CD14-positive monocyte (primary cell): ENCODE measurements around the gene TPRG1L. TPM values are rescaled to one million over a fixed set of nuclear protein-coding genes. Genes with fewer than 3 reads are reported as not detected.

Experiments used
- DNase-seq, 3 donors: peaks; one replicate each; pipeline ENCODE4 v3.0.0-alpha.2; 2011 to 2022
- H2AFZ ChIP-seq: 2 replicates; pipeline ENCODE4 v1.6.0; 2012; ENCODE audit warnings: mild to moderate bottlenecking, low read depth, low read length, inconsistent platforms; ENCODE audit not compliant: insufficient read depth, poor library complexity, severe bottlenecking
- H3K27ac ChIP-seq, 2 donors: 1 replicate in 1 of 2; 2 replicates in 1 of 2; pipeline ENCODE4 v1.5.1; 2012 to 2013; ENCODE audit warnings: low read length in 2 of 2, control low read depth in 1 of 2, inconsistent platforms in 1 of 2, low read depth in 1 of 2, mild to moderate bottlenecking in 1 of 2
- H3K27me3 ChIP-seq, 2 donors: one replicate each; pipeline versions ENCODE4 v1.6.0 to v1.6.1; 2011 to 2013; ENCODE audit warnings: low read length in 2 of 2; ENCODE audit not compliant: control insufficient read depth in 2 of 2, insufficient read depth in 2 of 2
- H3K36me3 ChIP-seq, 2 donors: replicated peaks in 1 of 2; 1 replicate in 1 of 2; 2 replicates in 1 of 2; pipeline versions ENCODE4 v1.5.1 to v1.6.1; 2012 to 2013; ENCODE audit warnings: low read length in 2 of 2, control low read depth in 1 of 2, inconsistent platforms in 1 of 2, mild to moderate bottlenecking in 1 of 2; ENCODE audit not compliant: insufficient read depth in 2 of 2, control insufficient read depth in 1 of 2
- H3K4me1 ChIP-seq, 2 donors: 1 replicate in 1 of 2; 2 replicates in 1 of 2; pipeline versions ENCODE4 v1.5.1 to v1.6.1; 2012 to 2013; ENCODE audit warnings: low read length in 2 of 2, control low read depth in 1 of 2, inconsistent platforms in 1 of 2, mild to moderate bottlenecking in 1 of 2, moderate library complexity in 1 of 2; ENCODE audit not compliant: insufficient read depth in 2 of 2, control insufficient read depth in 1 of 2
- H3K4me2 ChIP-seq: replicated peaks from 2 replicates; pipeline ENCODE3; 2012; ENCODE audit warnings: low read length, moderate library complexity, mild to moderate bottlenecking; ENCODE audit not compliant: poor library complexity, severe bottlenecking; ENCODE audit errors: extremely low read depth
- H3K4me3 ChIP-seq, 3 experiments: fragments of 200-600 bp in 1 of 3; sonication (generic) in 1 of 3; replicated peaks in 1 of 3; 1 replicate in 2 of 3; 2 replicates in 1 of 3; pipeline ENCODE4 v1.5.1; 2011 to 2013; ENCODE audit warnings: low read length in 3 of 3, mild to moderate bottlenecking in 3 of 3, control low read depth in 2 of 3, low read depth in 2 of 3, inconsistent platforms in 1 of 3, moderate library complexity in 1 of 3
- H3K79me2 ChIP-seq: 2 replicates; pipeline ENCODE4 v1.6.0; 2012; ENCODE audit warnings: mild to moderate bottlenecking, control low read depth, inconsistent platforms, low read length, moderate library complexity; ENCODE audit not compliant: insufficient read depth
- H3K9ac ChIP-seq: 2 replicates; pipeline ENCODE4 v1.6.0; 2017; ENCODE audit warnings: low read length, mild to moderate bottlenecking; ENCODE audit not compliant: insufficient read depth, poor library complexity, severe bottlenecking
- H3K9me3 ChIP-seq, 2 donors: replicated peaks in 1 of 2; 1 replicate in 1 of 2; 2 replicates in 1 of 2; pipeline versions ENCODE4 v1.5.1 to v1.6.1; 2012 to 2013; ENCODE audit warnings: low read length in 2 of 2, control low read depth in 1 of 2; ENCODE audit not compliant: control insufficient read depth in 1 of 2, insufficient read depth in 1 of 2
- H4K20me1 ChIP-seq: 2 replicates; pipeline ENCODE4 v1.6.0; 2012; ENCODE audit warnings: mild to moderate bottlenecking, low read length, control low read depth, moderate library complexity; ENCODE audit not compliant: insufficient read depth
- H3K27ac Mint-ChIP-seq, 7 donors: one replicate each; pipeline ENCODE4 v1.8.0; 2020; ENCODE audit warnings: mild to moderate bottlenecking in 7 of 7, mixed read lengths in 7 of 7, moderate library complexity in 6 of 7, inconsistent platforms in 2 of 7
- H3K27me3 Mint-ChIP-seq, 3 donors: one replicate each; pipeline ENCODE4 v1.8.0; 2021 to 2022; ENCODE audit warnings: low read depth in 3 of 3, mild to moderate bottlenecking in 3 of 3, mixed read lengths in 3 of 3, moderate library complexity in 3 of 3, inconsistent platforms in 1 of 3
- H3K36me3 Mint-ChIP-seq, 2 donors: one replicate each; pipeline ENCODE4 v1.8.0; 2020; ENCODE audit warnings: mixed read lengths in 2 of 2, inconsistent platforms in 1 of 2, mild to moderate bottlenecking in 1 of 2
- H3K4me1 Mint-ChIP-seq: one replicate; pipeline ENCODE4 v1.8.0; 2020; ENCODE audit warnings: mild to moderate bottlenecking, mixed read lengths
- H3K4me3 Mint-ChIP-seq, 2 donors: one replicate each; pipeline ENCODE4 v1.8.0; 2020; ENCODE audit warnings: mild to moderate bottlenecking in 2 of 2, mixed read lengths in 2 of 2, moderate library complexity in 1 of 2
- H3K9me3 Mint-ChIP-seq, 7 donors: one replicate each; pipeline ENCODE4 v1.8.0; 2020 to 2022; ENCODE audit warnings: mixed read lengths in 7 of 7, mild to moderate bottlenecking in 6 of 7, moderate library complexity in 6 of 7, inconsistent platforms in 2 of 7
- CTCF ChIP-seq: fragments of 200-600 bp; IDR thresholded peaks from one replicate; pipeline ENCODE4 v1.8.0; 2022; ENCODE audit warnings: antibody characterized with exemption, mild to moderate bottlenecking
- WGBS: methylation state at CpG from one replicate; pipeline ENCODE4 v1.1.5; 2013; ENCODE audit warnings: missing lambda C conversion rate; ENCODE audit not compliant: insufficient coverage; 5-methylcytosine and 5-hydroxymethylcytosine counted together
- intact Hi-C, 2 donors: fragments of 100-400 bp; cut with micrococcal nuclease; formaldehyde crosslinking; loops; one replicate each; pipeline versions ENCODE4 v1.15.0 to v1.15.1; 2023
- polyA plus RNA-seq, 3 donors: library from polyadenylated mRNA; depleted of rRNA in 1 of 3; unstranded in 2 of 3; stranded (reverse) in 1 of 3; fragments of 300-500 nt in 2 of 3; fragments of >200 nt in 1 of 3; fragmentation: Illumina TruSeq in 2 of 3; gene quantifications; 1 replicate in 2 of 3; 2 replicates in 1 of 3; pipeline ENCODE4 v1.2.3, GENCODE V29; 2012 to 2021

The TPRG1L gene
- polyA plus RNA-seq, 3 donors = 16.1 to 19.7 (median 18.5) TPM

- Mint-ChIP-seq H3K4me3 (no peak overlapping the region), H3K27me3 (peaks cover 0 to 2% (median 0%) of the 10 kb centered on the region in 3 donors), H3K9me3 (peaks cover 2 to 18% (median 9%) of the 10 kb centered on the region in 7 donors), H3K27ac (no peak overlapping the region), H3K36me3 (no peaks in the 10 kb centered on the region), H3K4me1 (no peaks in the 10 kb centered on the region)
- no peak for DNase-seq
- Histone ChIP-seq H3K27ac (no peak overlapping the region), H2AFZ (no peak overlapping the region), H3K4me1 (no peaks in the 10 kb centered on the region), H3K27me3 (no peaks in the 10 kb centered on the region), H3K79me2 (no peaks in the 10 kb centered on the region), H3K4me3 (no peak overlapping the region), H3K4me2 (no peak overlapping the region), H4K20me1 (no peaks in the 10 kb centered on the region), H3K36me3 (no peaks in the 10 kb centered on the region), H3K9ac (no peak overlapping the region), H3K9me3 (peaks cover 0 to 25% of the 10 kb centered on the region in 2 donors)
- intact Hi-C loops = no loop called here
- no peak for TF ChIP-seq CTCF
- WGBS = 97% methylated on average over 17 of the region's 19 CpGs
Measured at GRCh38 chr1:3585940-3586568, 38.8 kb upstream of the TPRG1L start.

- Histone ChIP-seq H3K27me3 (no peaks in the 10 kb centered on the region), H4K20me1 (no peaks in the 10 kb centered on the region), H3K9ac (no peak overlapping the region), H3K9me3 (peaks cover 0 to 25% of the 10 kb centered on the region in 2 donors), H3K4me2 (no peak overlapping the region), H3K27ac (no peak overlapping the region), H3K36me3 (no peaks in the 10 kb centered on the region), H3K4me3 (no peak overlapping the region), H3K4me1 (no peaks in the 10 kb centered on the region), H2AFZ (no peak overlapping the region), H3K79me2 (no peaks in the 10 kb centered on the region)
- intact Hi-C loops = no loop called here
- WGBS = 95% methylated on average over 17 of the region's 24 CpGs
- Mint-ChIP-seq H3K9me3 (peaks cover 2 to 18% (median 9%) of the 10 kb centered on the region in 7 donors), H3K4me3 (no peak overlapping the region), H3K27me3 (peaks cover 0 to 2% (median 0%) of the 10 kb centered on the region in 3 donors), H3K27ac (no peak overlapping the region), H3K36me3 (no peaks in the 10 kb centered on the region), H3K4me1 (no peaks in the 10 kb centered on the region)
- no peak for TF ChIP-seq CTCF
- no peak for DNase-seq
Measured at GRCh38 chr1:3586986-3587759, 37.6 kb upstream of the TPRG1L start.
